DMS 273 treated with DMSO at 0.1 percent for 48 hours (cell line): ENCODE measurements around the gene MLYCD.

Experiments
- DNase-seq: peaks from one replicate; lab custom pipeline; 2025; lab: John Stamatoyannopoulos, UW

The MLYCD gene

GRCh38 chr16:83956336-83957289, 57.7 kb downstream of the MLYCD start:
- peak; percentile 36 for DNase-seq

GRCh38 chr16:83957296-83957855, 58.5 kb downstream of the MLYCD start:
- no peak for DNase-seq

GRCh38 chr16:83958137-83958845, 59.4 kb downstream of the MLYCD start:
- no peak for DNase-seq

GRCh38 chr16:83958846-83959565, 60.1 kb downstream of the MLYCD start:
- no peak for DNase-seq

- DNase-seq = no peak
These were observed 60.9 kb downstream of the MLYCD start for GRCh38 chr16:83959656-83960434.

- DNase-seq = no peak
These were observed 61.8 kb downstream of the MLYCD start for GRCh38 chr16:83960521-83961249.

- DNase-seq = no peak
These were observed 62.7 kb downstream of the MLYCD start for GRCh38 chr16:83961591-83961990.

- DNase-seq = no peak
These were observed 64.6 kb downstream of the MLYCD start for GRCh38 chr16:83963277-83964119.

GRCh38 chr16:83964684-83965443, 65.9 kb downstream of the MLYCD start:
- DNase-seq = no peak

- no peak for DNase-seq
These were observed 66.7 kb downstream of the MLYCD start for GRCh38 chr16:83965444-83966152.

- no peak for DNase-seq
These were observed 67.3 kb downstream of the MLYCD start for GRCh38 chr16:83966153-83966696.

GRCh38 chr16:83967091-83967490, 68.2 kb downstream of the MLYCD start:
- no peak for DNase-seq

- DNase-seq = no peak
These were observed 69.0 kb downstream of the MLYCD start, which contains the start of gene NECAB2 for GRCh38 chr16:83967838-83968305. Gene NECAB2 (plus strand): TSS chr16:83968244. CDS start chr16:83968649, 405 bp downstream.

GRCh38 chr16:83968306-83968851, 69.5 kb downstream of the MLYCD start:
- DNase-seq = no peak

GRCh38 chr16:83968891-83969649, 70.2 kb downstream of the MLYCD start:
- DNase-seq = no peak

- no peak for DNase-seq
These were observed 71.0 kb downstream of the MLYCD start for GRCh38 chr16:83969771-83970429.
